ENCODE data around the gene DECR2. TPM values are rescaled to one million over a fixed set of nuclear protein-coding genes. Genes with fewer than 3 reads are reported as not detected.

Gene DECR2
- total RNA-seq, 1 experiment from 2014 or later: 8.9 TPM

- DNase-seq (ENCODE audit: low read depth): no peak
Measured at GRCh38 chr16:430904-431303, 29.2 kb downstream of the DECR2 start.

- DNase-seq (ENCODE audit: low read depth): no peak
Measured at GRCh38 chr16:440627-441026, 38.9 kb downstream of the DECR2 start.

- no peak for DNase-seq (ENCODE audit: low read depth)
Measured at GRCh38 chr16:441447-441846, 39.8 kb downstream of the DECR2 start.

- DNase-seq (ENCODE audit: low read depth): no peak
Measured at GRCh38 chr16:442976-443375, 41.3 kb downstream of the DECR2 start.

GRCh38 chr16:444027-444426, 42.3 kb downstream of the DECR2 start:
- no peak for DNase-seq (ENCODE audit: low read depth)

GRCh38 chr16:445566-445965, 43.9 kb downstream of the DECR2 start:
- DNase-seq (ENCODE audit: low read depth): no peak

- DNase-seq (ENCODE audit: low read depth): no peak
Measured at GRCh38 chr16:450385-450784, 48.7 kb downstream of the DECR2 start.

GRCh38 chr16:450785-451512, 49.3 kb downstream of the DECR2 start:
- no peak for DNase-seq (ENCODE audit: low read depth)

GRCh38 chr16:454397-454940, 52.8 kb downstream of the DECR2 start:
- no peak for DNase-seq (ENCODE audit: low read depth)

GRCh38 chr16:455453-455852, 53.8 kb downstream of the DECR2 start:
- DNase-seq (ENCODE audit: low read depth): no peak

GRCh38 chr16:456891-457483, 55.3 kb downstream of the DECR2 start:
- no peak for DNase-seq (ENCODE audit: low read depth)

GRCh38 chr16:457732-458400, 56.2 kb downstream of the DECR2 start:
- no peak for DNase-seq (ENCODE audit: low read depth)

- DNase-seq (ENCODE audit: low read depth): no peak
Measured at GRCh38 chr16:459761-460160, 58.1 kb downstream of the DECR2 start.

GRCh38 chr16:460787-461186, 59.1 kb downstream of the DECR2 start:
- DNase-seq (ENCODE audit: low read depth): no peak

Small RNA genes within 50 kb of the gene (small RNA-seq; reads per million reads assigned to genes)
- not detected for gene RF00019

Other genes with a start within 250 kb of the DECR2 start
- not detected in 2 replicates for gene HBZ, start 249.2 kb upstream of the DECR2 start, total RNA-seq (2014; rRNA removed; shearing (Covaris generic))
- gene HBM, start 235.9 kb upstream of the DECR2 start, total RNA-seq (2014; rRNA removed; shearing (Covaris generic)): not detected in 2 replicates
- gene HBA2, start 229.0 kb upstream of the DECR2 start, total RNA-seq (2014; rRNA removed; shearing (Covaris generic)): not detected in 2 replicates
- not detected in 2 replicates for gene HBA1, start 225.2 kb upstream of the DECR2 start, total RNA-seq (2014; rRNA removed; shearing (Covaris generic))
- gene HBQ1, start 221.4 kb upstream of the DECR2 start, total RNA-seq (2014; rRNA removed; shearing (Covaris generic)): 2.0 and 3.6 TPM in 2 replicates
- gene LUC7L, start 172.4 kb upstream of the DECR2 start, total RNA-seq (2014; rRNA removed; shearing (Covaris generic)): 69.2 and 73.3 TPM in 2 replicates
- gene FAM234A, start 167.1 kb upstream of the DECR2 start, total RNA-seq (2014; rRNA removed; shearing (Covaris generic)): 37.9 and 43.5 TPM in 2 replicates
- gene RGS11, start 125.9 kb upstream of the DECR2 start, total RNA-seq (2014; rRNA removed; shearing (Covaris generic)): 0.07 TPM in 1 of 2 replicates, not detected in the other
- gene ARHGDIG, start 121.3 kb upstream of the DECR2 start, total RNA-seq (2014; rRNA removed; shearing (Covaris generic)): 0.07 TPM in 1 of 2 replicates, not detected in the other
- 1.2 TPM in 1 of 2 replicates, not detected in the other for gene PDIA2, start 118.7 kb upstream of the DECR2 start, total RNA-seq (2014; rRNA removed; shearing (Covaris generic))
- 23.4 and 24.5 TPM in 2 replicates for gene AXIN1, start 49.2 kb upstream of the DECR2 start, total RNA-seq (2014; rRNA removed; shearing (Covaris generic))
- 206 and 251 TPM in 2 replicates for gene MRPL28, start 31.3 kb upstream of the DECR2 start, total RNA-seq (2014; rRNA removed; shearing (Covaris generic))
- 53.3 and 67.0 TPM in 2 replicates for gene PGAP6, start 19.9 kb upstream of the DECR2 start, total RNA-seq (2014; rRNA removed; shearing (Covaris generic))
- 135 and 140 TPM in 2 replicates for gene NME4, start 4.7 kb upstream of the DECR2 start, total RNA-seq (2014; rRNA removed; shearing (Covaris generic))
- 21.3 and 27.9 TPM in 2 replicates for gene RAB11FIP3, start 23.8 kb downstream of the DECR2 start, total RNA-seq (2014; rRNA removed; shearing (Covaris generic))
- 92.4 and 122 TPM in 2 replicates for gene CAPN15, start 125.8 kb downstream of the DECR2 start, total RNA-seq (2014; rRNA removed; shearing (Covaris generic))
- 0.10 TPM in 1 of 2 replicates, not detected in the other for gene PRR35, start 158.5 kb downstream of the DECR2 start, total RNA-seq (2014; rRNA removed; shearing (Covaris generic))
- gene NHLRC4, start 165.1 kb downstream of the DECR2 start, total RNA-seq (2014; rRNA removed; shearing (Covaris generic)): 0.07 and 1.1 TPM in 2 replicates
- gene PIGQ, start 168.1 kb downstream of the DECR2 start, total RNA-seq (2014; rRNA removed; shearing (Covaris generic)): 38.2 and 53.0 TPM in 2 replicates
- 12.9 and 15.2 TPM in 2 replicates for gene RAB40C, start 188.2 kb downstream of the DECR2 start, total RNA-seq (2014; rRNA removed; shearing (Covaris generic))
- gene WFIKKN1, start 229.1 kb downstream of the DECR2 start, total RNA-seq (2014; rRNA removed; shearing (Covaris generic)): 0.03 and 0.14 TPM in 2 replicates
- gene METTL26, start 234.4 kb downstream of the DECR2 start, total RNA-seq (2014; rRNA removed; shearing (Covaris generic)): 190 and 194 TPM in 2 replicates
- gene MCRIP2, start 239.9 kb downstream of the DECR2 start, total RNA-seq (2014; rRNA removed; shearing (Covaris generic)): 44.9 and 51.1 TPM in 2 replicates
- 27.0 and 27.9 TPM in 2 replicates for gene WDR90, start 247.5 kb downstream of the DECR2 start, total RNA-seq (2014; rRNA removed; shearing (Covaris generic))

Measured in HT1080 (cell line).